K562 (cell line): ENCODE measurements around the gene GDNF. TPM values are rescaled to one million over a fixed set of nuclear protein-coding genes. Genes with fewer than 3 reads are reported as not detected.

Source experiments
- ATAC-seq: fragments of 200-7000 bp; cut with Tn5 transposase; 3 replicates; pipeline ENCODE4 v1.9.1; 2020; ENCODE audit warnings: moderate library complexity
- BruUV-seq: library from RNA; stranded (reverse); fragments of 400-500 nt; replicated peaks from 2 replicates; lab custom pipeline; 2021; lab: Mats Ljungman, UMichigan
- CTCF ChIA-PET: fragments of 300-600 bp; formaldehyde crosslinking; extraction: SDS; loops from one replicate; lab custom pipeline; 2021; ENCODE audit warnings: low intra/inter-chr PET ratio; lab: Yijun Ruan, JAX
- POLR2A ChIA-PET: fragments of 300-600, 350-650 bp; sonication (Branson Sonifier 250); formaldehyde crosslinking; extraction: SDS; loops from one replicate; lab custom pipeline; 2021; ENCODE audit warnings: antibody characterized with exemption, inconsistent platforms; lab: Yijun Ruan, JAX
- DNase-seq, 4 experiments: peaks; one replicate each; pipeline versions ENCODE4 v3.0.0 to v3.0.0-alpha.2; 2011 to 2018; ENCODE audit warnings: low spot score in 3 of 4, mixed read lengths in 3 of 4; ENCODE audit errors: extremely low read depth in 1 of 4
- FAIRE-seq: peaks from 2 replicates; lab custom pipeline; 2011; peaks lifted over from hg19 to GRCh38; lab: Jason Lieb, UNC
- H2AFZ ChIP-seq: 2 replicates; pipeline ENCODE4 v1.6.0; 2011; ENCODE audit warnings: low read depth, low read length, control low read depth, inconsistent platforms
- H3K27ac ChIP-seq: fragments of 200-600 bp; 3 replicates; pipeline ENCODE4 v1.8.0; 2011; ENCODE audit warnings: low read depth, mild to moderate bottlenecking, control low read depth, inconsistent platforms, low read length, moderate library complexity, mixed read lengths; ENCODE audit errors: extremely low read depth
- H3K27me3 ChIP-seq, 2 experiments: fragments of 300-600 bp in 1 of 2; 2 replicates in 1 of 2; 3 replicates in 1 of 2; pipeline versions ENCODE4 v1.6.0 to v1.8.0; 2011; ENCODE audit warnings: inconsistent platforms in 2 of 2, low read length in 2 of 2, mild to moderate bottlenecking in 1 of 2, mixed read lengths in 1 of 2, moderate library complexity in 1 of 2; ENCODE audit not compliant: control insufficient read depth in 2 of 2, insufficient read depth in 2 of 2
- H3K36me3 ChIP-seq: fragments of 300-600 bp; 3 replicates; pipeline ENCODE4 v1.8.0; 2011; ENCODE audit warnings: mild to moderate bottlenecking, low read length, inconsistent platforms; ENCODE audit not compliant: control insufficient read depth, insufficient read depth
- H3K4me1 ChIP-seq, 2 experiments: fragments of 200-600 bp in 1 of 2; replicated peaks in 1 of 2; 2 replicates in 1 of 2; 3 replicates in 1 of 2; pipeline versions ENCODE4 v1.5.1 to v1.8.0; 2011; ENCODE audit warnings: inconsistent platforms in 2 of 2, low read length in 2 of 2, mild to moderate bottlenecking in 1 of 2, mixed read lengths in 1 of 2, moderate library complexity in 1 of 2; ENCODE audit not compliant: control insufficient read depth in 2 of 2, insufficient read depth in 2 of 2
- H3K4me2 ChIP-seq: 2 replicates; pipeline ENCODE4 v1.6.1; 2011; ENCODE audit warnings: low read length, control low read depth, inconsistent platforms, mixed read lengths; ENCODE audit not compliant: insufficient read depth
- H3K4me3 ChIP-seq: fragments of 200-600 bp; sonication (generic), shearing (Covaris generic); 2 replicates; pipeline ENCODE4 v1.5.1; 2016; ENCODE audit warnings: control low read depth, inconsistent platforms
- H3K79me2 ChIP-seq: fragments of 200-600 bp; 3 replicates; pipeline ENCODE4 v1.8.0; 2011; ENCODE audit warnings: low read length, inconsistent platforms; ENCODE audit not compliant: control insufficient read depth, insufficient read depth
- H3K9ac ChIP-seq, 2 experiments: 2 replicates each; pipeline versions ENCODE4 v1.6.0 to v1.6.1; 2011; ENCODE audit warnings: low read depth in 2 of 2, low read length in 2 of 2, control low read depth in 1 of 2, inconsistent platforms in 1 of 2, mild to moderate bottlenecking in 1 of 2, mixed read lengths in 1 of 2; ENCODE audit not compliant: insufficient read depth in 1 of 2
- H3K9me1 ChIP-seq: one replicate; pipeline ENCODE4 v1.6.0; 2011; ENCODE audit warnings: inconsistent platforms, mild to moderate bottlenecking, low read length, moderate library complexity; ENCODE audit not compliant: control insufficient read depth, insufficient read depth
- H3K9me3 ChIP-seq: replicated peaks from 2 replicates; pipeline ENCODE4 v1.5.1; 2011; ENCODE audit warnings: low read depth, low read length, inconsistent platforms; ENCODE audit not compliant: control insufficient read depth, insufficient read depth
- H4K20me1 ChIP-seq: replicated peaks from 2 replicates; pipeline ENCODE4 v1.6.1; 2011; ENCODE audit warnings: low read length, inconsistent platforms, mixed read lengths; ENCODE audit not compliant: control insufficient read depth, insufficient read depth
- CXXC5 ChIP-seq: fragments of 250-450 bp; sonication (Bioruptor Pico); IDR thresholded peaks from 2 replicates; pipeline ENCODE4 v1.8.0; 2022; ENCODE audit warnings: inconsistent platforms, mild to moderate bottlenecking, moderate library complexity
- GABPB1 ChIP-seq: sonication (generic); formaldehyde crosslinking; IDR thresholded peaks from 2 replicates; pipeline ENCODE4 v1.8.0; 2022; ENCODE audit warnings: mild to moderate bottlenecking, missing genetic modification reagents
- RHOXF2B ChIP-seq: fragments of 250-450 bp; sonication (Bioruptor Pico); conservative IDR thresholded peaks from 2 replicates; pipeline ENCODE4 v1.5.1; 2021
- SMARCA5 ChIP-seq: fragments of 450-650 bp; IDR thresholded peaks from 2 replicates; pipeline ENCODE4 v1.6.1; 2016
- ZNF134 ChIP-seq: fragments of 250-450 bp; sonication (Bioruptor Pico); conservative IDR thresholded peaks from 2 replicates; pipeline ENCODE4 v1.4.0; 2020
- ZNF445 ChIP-seq: fragments of 250-450 bp; sonication (Bioruptor Pico); IDR thresholded peaks from 2 replicates; pipeline ENCODE4 v1.4.0; 2020; ENCODE audit warnings: low read depth, mild to moderate bottlenecking, moderate library complexity
- WGBS: fragments of 100-300 bp; shearing (Covaris generic); methylation state at CpG from one replicate; pipeline ENCODE4 v1.1.6; 2016; ENCODE audit warnings: low coverage, mixed read lengths; ENCODE audit not compliant: insufficient coverage; ENCODE audit errors: missing lambda C conversion rate; 5-methylcytosine and 5-hydroxymethylcytosine counted together
- in situ Hi-C: fragments of 300-500 bp; cut with MboI; formaldehyde crosslinking; loops from 4 replicates; pipeline ENCODE4 v1.15.0; 2018; ENCODE audit warnings: inconsistent platforms, mixed read lengths
- intact Hi-C: fragments of 100-400 bp; cut with micrococcal nuclease; formaldehyde crosslinking; loops from 2 replicates; pipeline ENCODE4 v1.14.2; 2022
- polyA plus RNA-seq, 8 experiments: library from polyadenylated mRNA; depleted of rRNA in 4 of 8; stranded (reverse) in 5 of 8; unstranded in 3 of 8; fragments of >200 nt; fragmentation: Nextera tagmentation in 2 of 8; fragmentation: Illumina TruSeq in 1 of 8; extraction: Ambion mirVana in 2 of 8; extraction: Trizol in 1 of 8; gene quantifications; 2 replicates each; pipeline versions ENCODE4 v1.2.1 to v1.2.3, GENCODE V29; 2011 to 2014; ENCODE audit warnings: inconsistent platforms in 1 of 8, missing spikeins in 1 of 8
- total RNA-seq, 7 experiments: library from RNA; depleted of rRNA in 6 of 7; stranded (reverse); fragments of >200 nt in 6 of 7; fragmentation: Illumina TruSeq in 2 of 7; extraction: Trizol in 2 of 7; gene quantifications; 2 replicates each; pipeline versions ENCODE4 v1.2.1 to v1.2.3, GENCODE V29; 2011 to 2021; ENCODE audit warnings: low replicate concordance in 1 of 7
- TF ChIP-seq, protein P1 (sequence below), 2 experiments: fragments of 450-650 bp in 1 of 2; sonication (generic) in 1 of 2; formaldehyde crosslinking; conservative IDR thresholded peaks; 2 replicates each; pipeline versions ENCODE4 v1.4.0 to v1.8.1; 2020 to 2022; ENCODE audit warnings: mild to moderate bottlenecking in 1 of 2, missing genetic modification reagents in 1 of 2
- TF ChIP-seq, protein P2 (sequence below): fragments of 200-400 bp; formaldehyde crosslinking; IDR thresholded peaks from 2 replicates; pipeline ENCODE4 v1.6.1; 2017; ENCODE audit warnings: mild to moderate bottlenecking, low read depth, low read length, moderate library complexity
- TF ChIP-seq, protein P3 (sequence below): fragments of 200-800 bp; sonication (Bioruptor generic); IDR thresholded peaks from 2 replicates; pipeline ENCODE4 v1.6.1; 2017; ENCODE audit warnings: missing genetic modification characterization, missing compliant biosample characterization
- TF ChIP-seq, protein P4 (sequence below), 2 experiments: fragments of 450-650 bp; IDR thresholded peaks; 2 replicates each; pipeline ENCODE4 v1.6.1; 2018; ENCODE audit warnings: mild to moderate bottlenecking in 2 of 2, low read depth in 1 of 2; ENCODE audit not compliant: partially characterized antibody in 2 of 2

GDNF gene
- total and polyA plus RNA-seq, 9 of the 15 experiments (the other 6 are each of a cell fraction or from before 2014, with no cell fraction given), result not detected

DNA sequence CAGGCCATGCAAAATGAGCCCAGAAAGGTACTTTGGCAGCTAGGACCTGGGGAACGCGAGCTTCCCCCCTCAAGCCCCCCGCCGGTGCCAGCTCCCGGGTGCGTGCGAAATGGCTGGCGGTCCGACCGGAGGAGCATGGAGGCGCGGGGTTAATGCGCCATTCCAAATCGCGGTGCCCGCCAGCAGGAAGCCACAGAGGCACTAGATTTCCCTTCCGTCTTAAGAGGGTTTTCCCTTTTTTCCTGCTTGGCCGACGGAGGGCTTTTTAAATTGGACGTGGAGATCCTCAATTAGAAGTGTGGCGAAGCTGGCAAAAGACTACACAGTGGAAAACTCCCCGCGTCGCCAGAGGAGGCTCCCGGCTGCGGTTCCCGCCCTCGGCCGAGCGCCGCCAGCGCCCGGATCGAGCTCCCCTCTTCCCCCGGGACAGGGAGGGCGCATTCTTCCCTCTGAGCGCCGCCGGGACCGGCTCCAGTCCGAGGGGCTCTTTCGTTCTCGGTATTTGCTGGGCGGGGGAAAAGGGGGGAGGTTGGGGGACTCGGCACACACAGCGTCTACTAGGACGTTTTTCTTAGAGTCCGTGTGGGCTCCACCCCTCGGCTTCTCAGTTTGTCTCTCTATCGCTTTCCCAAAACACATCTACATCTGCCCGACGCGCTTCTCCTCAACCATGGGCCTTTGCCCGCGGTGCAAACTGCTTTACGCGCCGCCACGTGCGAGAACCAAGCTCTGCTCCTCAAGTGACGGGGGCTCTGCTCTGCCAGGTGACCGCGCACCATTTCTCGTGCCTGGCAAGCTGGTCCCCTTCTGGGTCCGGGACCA is 3.0 kb downstream of the GDNF start:
- Histone ChIP-seq H3K79me2 (no peaks in the 10 kb centered on the region), H3K4me1 (peaks cover 0 to 31% of the 10 kb centered on the region in 2 experiments; a peak in 2 of 5 replicates), H2AFZ (no peak overlapping the region), H3K36me3 (no peaks in the 10 kb centered on the region), H3K9me3 (0 out of 2 replicates have a peak, but pooled peaks cover 2% of the 10 kb centered on the region), H3K27me3 (peaks cover 49 to 74% of the 10 kb centered on the region in 2 experiments), H3K4me3 (no peak overlapping the region), H3K9ac (no peak overlapping the region), H3K27ac (no peak overlapping the region), H4K20me1 (no peaks in the 10 kb centered on the region; the same call in 1 of the 2 replicates), H3K4me2 (no peak overlapping the region; the same call in 1 of the 2 replicates), H3K9me1 (no peaks in the 10 kb centered on the region)
- ChIA-PET POLR2A (interaction anchor here (1.1 kb wide), 1 partner anchor 355 kb away, joined by 3 read pairs; no protein-coding TSS in a partner anchor), CTCF (interaction anchor here (0.5 to 1.8 kb wide), 4 partner anchors 353 to 424 kb away, joined by 3 to 9 read pairs (median 4); no protein-coding TSS in a partner anchor)
- FAIRE-seq (no peak), ATAC-seq (no peak; the same call in 2 of the 3 replicates), DNase-seq (no peak)
- TF ChIP-seq SMARCA5, result no peak
- TF ChIP-seq, protein P1, sequence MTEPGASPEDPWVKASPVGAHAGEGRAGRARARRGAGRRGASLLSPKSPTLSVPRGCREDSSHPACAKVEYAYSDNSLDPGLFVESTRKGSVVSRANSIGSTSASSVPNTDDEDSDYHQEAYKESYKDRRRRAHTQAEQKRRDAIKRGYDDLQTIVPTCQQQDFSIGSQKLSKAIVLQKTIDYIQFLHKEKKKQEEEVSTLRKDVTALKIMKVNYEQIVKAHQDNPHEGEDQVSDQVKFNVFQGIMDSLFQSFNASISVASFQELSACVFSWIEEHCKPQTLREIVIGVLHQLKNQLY (CRISPR knock-in tag; conservative IDR thresholded peaks at IDR 0.05), result no peak
- TF ChIP-seq, protein P2, sequence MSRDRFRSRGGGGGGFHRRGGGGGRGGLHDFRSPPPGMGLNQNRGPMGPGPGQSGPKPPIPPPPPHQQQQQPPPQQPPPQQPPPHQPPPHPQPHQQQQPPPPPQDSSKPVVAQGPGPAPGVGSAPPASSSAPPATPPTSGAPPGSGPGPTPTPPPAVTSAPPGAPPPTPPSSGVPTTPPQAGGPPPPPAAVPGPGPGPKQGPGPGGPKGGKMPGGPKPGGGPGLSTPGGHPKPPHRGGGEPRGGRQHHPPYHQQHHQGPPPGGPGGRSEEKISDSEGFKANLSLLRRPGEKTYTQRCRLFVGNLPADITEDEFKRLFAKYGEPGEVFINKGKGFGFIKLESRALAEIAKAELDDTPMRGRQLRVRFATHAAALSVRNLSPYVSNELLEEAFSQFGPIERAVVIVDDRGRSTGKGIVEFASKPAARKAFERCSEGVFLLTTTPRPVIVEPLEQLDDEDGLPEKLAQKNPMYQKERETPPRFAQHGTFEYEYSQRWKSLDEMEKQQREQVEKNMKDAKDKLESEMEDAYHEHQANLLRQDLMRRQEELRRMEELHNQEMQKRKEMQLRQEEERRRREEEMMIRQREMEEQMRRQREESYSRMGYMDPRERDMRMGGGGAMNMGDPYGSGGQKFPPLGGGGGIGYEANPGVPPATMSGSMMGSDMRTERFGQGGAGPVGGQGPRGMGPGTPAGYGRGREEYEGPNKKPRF, result no peak
- TF ChIP-seq, protein P3, sequence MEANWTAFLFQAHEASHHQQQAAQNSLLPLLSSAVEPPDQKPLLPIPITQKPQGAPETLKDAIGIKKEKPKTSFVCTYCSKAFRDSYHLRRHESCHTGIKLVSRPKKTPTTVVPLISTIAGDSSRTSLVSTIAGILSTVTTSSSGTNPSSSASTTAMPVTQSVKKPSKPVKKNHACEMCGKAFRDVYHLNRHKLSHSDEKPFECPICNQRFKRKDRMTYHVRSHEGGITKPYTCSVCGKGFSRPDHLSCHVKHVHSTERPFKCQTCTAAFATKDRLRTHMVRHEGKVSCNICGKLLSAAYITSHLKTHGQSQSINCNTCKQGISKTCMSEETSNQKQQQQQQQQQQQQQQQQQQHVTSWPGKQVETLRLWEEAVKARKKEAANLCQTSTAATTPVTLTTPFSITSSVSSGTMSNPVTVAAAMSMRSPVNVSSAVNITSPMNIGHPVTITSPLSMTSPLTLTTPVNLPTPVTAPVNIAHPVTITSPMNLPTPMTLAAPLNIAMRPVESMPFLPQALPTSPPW (CRISPR knock-in tag), result no peak
- TF ChIP-seq, protein P4, sequence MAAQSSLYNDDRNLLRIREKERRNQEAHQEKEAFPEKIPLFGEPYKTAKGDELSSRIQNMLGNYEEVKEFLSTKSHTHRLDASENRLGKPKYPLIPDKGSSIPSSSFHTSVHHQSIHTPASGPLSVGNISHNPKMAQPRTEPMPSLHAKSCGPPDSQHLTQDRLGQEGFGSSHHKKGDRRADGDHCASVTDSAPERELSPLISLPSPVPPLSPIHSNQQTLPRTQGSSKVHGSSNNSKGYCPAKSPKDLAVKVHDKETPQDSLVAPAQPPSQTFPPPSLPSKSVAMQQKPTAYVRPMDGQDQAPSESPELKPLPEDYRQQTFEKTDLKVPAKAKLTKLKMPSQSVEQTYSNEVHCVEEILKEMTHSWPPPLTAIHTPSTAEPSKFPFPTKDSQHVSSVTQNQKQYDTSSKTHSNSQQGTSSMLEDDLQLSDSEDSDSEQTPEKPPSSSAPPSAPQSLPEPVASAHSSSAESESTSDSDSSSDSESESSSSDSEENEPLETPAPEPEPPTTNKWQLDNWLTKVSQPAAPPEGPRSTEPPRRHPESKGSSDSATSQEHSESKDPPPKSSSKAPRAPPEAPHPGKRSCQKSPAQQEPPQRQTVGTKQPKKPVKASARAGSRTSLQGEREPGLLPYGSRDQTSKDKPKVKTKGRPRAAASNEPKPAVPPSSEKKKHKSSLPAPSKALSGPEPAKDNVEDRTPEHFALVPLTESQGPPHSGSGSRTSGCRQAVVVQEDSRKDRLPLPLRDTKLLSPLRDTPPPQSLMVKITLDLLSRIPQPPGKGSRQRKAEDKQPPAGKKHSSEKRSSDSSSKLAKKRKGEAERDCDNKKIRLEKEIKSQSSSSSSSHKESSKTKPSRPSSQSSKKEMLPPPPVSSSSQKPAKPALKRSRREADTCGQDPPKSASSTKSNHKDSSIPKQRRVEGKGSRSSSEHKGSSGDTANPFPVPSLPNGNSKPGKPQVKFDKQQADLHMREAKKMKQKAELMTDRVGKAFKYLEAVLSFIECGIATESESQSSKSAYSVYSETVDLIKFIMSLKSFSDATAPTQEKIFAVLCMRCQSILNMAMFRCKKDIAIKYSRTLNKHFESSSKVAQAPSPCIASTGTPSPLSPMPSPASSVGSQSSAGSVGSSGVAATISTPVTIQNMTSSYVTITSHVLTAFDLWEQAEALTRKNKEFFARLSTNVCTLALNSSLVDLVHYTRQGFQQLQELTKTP (IDR thresholded peaks at IDR 0.05; ENCODE audit: low read depth in 1 of 2, partially characterized antibody in 2 of 2), result no peak
- TF ChIP-seq ZNF134, result no peak
- no peak for TF ChIP-seq CXXC5
- no peak for TF ChIP-seq GABPB1 (CRISPR knock-in tag)
- TF ChIP-seq ZNF445 (CRISPR knock-in tag), result no peak
- TF ChIP-seq RHOXF2B (CRISPR knock-in tag), result no peak
- 22% methylated on average over 51 of the region's 65 CpGs for WGBS
- no TSS peak for BruUV-seq
- intact Hi-C loops, result loop anchor here (1.0 to 2.0 kb wide), 2 partner anchors 356 to 424 kb away; no protein-coding TSS in a partner anchor
- in situ Hi-C loops, result no loop called here
